Astrocyte (in vitro differentiated cells and primary cell): ENCODE data around the gene TM2D3.

Experiments used
- CTCF ChIP-seq: IDR thresholded peaks from 2 replicates; pipeline ENCODE4 v1.5.1; 2011; ENCODE audit warnings: low read depth, mild to moderate bottlenecking, inconsistent platforms, low read length, moderate library complexity; ENCODE audit not compliant: insufficient read depth
- EZH2 ChIP-seq: IDR thresholded peaks from 2 replicates; pipeline ENCODE4 v1.6.1; 2012; ENCODE audit warnings: mild to moderate bottlenecking, low read length, inconsistent platforms; ENCODE audit not compliant: insufficient read depth

GRCh38 chr15:101625980-101626379 is 26.2 kb downstream of the TM2D3 start:
- TF ChIP-seq CTCF (no peak), EZH2 (no peak)
